GM11168 (cell line): ENCODE results near the gene HTD2.
"Not testable (repeated sequence)": the region's sequence is repeated elsewhere in the genome, so short reads cannot be mapped to it uniquely, and the experiment has no call there.

ENCODE experiments used
- in situ Hi-C: fragments of 300-500 bp; cut with MboI; formaldehyde crosslinking; loops from one replicate; pipeline ENCODE4 v1.12.0; 2022; ENCODE audit warnings: low sequenced_read_pairs; ENCODE audit not compliant: unreplicated experiment

Gene HTD2

DNA sequence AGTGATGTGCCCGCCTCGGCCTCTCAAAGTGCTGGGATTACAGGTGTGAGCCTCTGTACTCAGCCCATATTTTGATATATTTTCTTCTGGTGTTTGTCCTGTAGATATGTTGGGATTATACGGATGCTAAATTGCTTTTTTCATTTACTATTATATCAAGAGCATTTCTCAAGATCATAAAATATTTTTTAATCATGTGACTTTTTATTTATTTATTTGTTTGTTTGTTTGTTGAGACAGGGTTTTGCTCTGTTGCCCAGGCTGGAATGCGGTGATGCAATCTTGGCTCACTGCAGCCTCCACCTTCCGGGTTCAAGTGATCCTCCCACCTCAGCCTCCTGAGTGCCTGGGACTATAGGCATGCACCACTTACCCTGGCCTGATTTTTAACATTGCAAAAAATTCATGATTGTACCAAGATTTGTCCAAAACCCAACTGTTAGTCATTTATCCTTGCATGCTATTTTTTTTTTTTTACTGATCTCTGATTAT lies 23.6 kb downstream of the HTD2 start:
- in situ Hi-C loops = loop anchor here (10.0 kb wide), 2 partner anchors 85 to 205 kb away; partner anchors contain the start of gene ACOX2

DNA sequence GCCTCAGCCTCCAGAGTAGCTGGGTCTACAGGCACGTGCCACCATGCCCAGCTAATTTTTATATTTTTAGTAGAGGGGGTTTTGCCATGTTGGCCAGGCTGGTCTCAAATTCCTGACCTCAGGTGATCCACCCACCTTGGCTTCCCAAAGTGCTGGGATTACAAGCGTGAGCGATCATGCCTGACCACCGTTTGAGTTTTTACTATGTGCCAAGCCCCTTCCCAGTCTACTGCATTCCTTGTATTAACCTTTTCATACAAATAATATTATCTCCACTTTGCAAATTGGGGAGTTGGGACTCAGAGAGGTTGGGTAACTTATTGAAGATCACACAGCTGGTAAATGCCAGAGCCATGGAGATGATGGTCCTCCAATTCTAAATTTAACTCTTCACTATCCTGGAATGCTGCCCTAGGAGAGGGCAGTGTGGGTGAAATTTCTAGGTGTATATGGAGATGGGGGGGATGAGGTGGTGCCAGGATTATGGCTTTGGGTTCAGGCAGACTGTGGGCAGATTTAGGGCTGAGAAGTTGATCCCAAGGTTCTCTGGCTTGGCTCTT lies 25.4 kb downstream of the HTD2 start:
- in situ Hi-C loops = no loop called here

DNA sequence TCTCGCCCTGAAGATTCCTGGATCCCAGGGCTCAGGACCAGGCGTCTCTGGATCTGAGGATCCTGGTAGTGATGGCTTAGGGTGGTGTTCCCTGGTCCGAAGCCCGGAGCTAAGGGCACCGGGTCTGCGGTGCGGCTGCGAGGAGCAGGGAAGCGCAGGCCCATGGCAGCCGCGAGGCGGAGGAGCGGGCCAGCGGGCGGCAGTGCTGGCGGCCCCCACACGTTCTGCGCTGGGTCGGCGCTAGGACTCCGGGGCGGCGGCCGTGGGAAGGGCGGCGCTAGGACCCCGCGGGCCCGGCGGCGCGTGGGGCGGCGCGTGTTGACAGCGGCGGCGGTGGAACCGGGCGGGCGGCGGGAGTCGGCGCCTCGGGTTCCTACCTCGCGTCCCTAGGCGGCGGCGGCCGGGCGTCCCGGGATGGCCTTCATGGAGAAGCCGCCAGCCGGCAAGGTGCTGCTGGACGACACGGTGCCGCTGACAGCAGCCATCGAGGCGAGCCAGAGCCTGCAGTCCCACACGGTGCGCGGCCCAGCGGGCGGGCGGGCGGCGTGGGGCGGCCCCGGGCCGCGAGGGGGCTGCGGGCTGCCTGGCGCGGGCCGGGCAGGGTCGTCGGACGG lies 26.4 kb downstream of the HTD2 start, which contains the start of gene PXK:
Gene PXK, plus strand, starts transcription at position 318 of the 614 bp plus-strand sequence. Its CDS starts 97 bp downstream, at position 415.
- in situ Hi-C loops = no loop called here

DNA sequence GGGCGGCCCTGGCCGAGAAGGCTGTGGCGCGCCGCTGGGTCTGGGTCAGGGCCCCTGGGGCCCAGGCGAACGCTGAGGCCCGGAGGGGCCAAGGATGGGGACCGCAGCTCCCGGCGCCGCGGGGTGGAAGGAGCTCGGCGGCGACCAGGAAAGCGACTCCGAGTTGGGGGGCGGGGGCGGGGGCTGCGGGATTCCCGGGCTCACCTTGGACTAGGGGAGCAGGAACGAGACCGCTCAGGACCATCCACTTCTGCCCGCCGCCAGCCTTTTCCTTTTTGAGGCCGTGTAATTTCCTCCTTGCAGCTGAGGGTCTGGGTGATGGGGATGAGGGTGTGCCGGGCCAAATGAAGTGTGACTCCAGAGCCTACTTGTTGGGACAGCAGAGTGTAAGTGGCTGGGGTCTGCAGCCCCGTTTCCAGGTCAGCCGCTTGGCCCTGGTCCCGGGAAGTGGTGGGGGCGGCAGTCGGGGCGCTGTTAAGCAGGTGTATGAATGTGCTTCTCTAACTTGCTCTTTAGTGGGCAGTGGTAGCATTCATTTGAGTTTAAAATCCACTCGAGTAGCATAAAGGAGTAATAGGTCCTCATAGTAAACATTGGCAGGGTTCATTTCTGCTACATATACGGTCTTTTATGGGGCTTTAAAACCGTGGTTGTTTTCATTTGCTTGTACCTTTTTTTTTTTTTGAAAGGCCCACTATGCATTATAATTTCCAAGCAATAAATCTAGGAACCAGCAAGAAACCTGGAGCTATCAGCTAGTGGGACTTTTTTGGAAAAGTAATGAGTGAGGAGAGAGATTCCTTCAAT lies 27.1 kb downstream of the HTD2 start:
- in situ Hi-C loops = no loop called here

DNA sequence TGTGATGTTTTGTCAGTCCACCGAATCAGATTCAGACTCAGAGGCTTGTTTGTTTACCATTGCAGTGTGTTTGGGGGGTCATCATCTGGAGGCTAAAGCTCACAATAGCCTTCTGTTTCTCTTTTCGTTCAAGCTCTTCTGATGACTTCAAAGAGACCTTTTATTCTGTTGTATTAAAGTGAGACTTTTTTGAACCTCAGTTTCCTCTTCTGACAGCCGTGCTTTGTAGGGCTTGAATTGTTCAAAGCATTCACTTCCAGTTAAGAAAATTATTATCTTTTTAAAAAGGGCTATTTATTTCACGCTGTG lies 27.6 kb downstream of the HTD2 start:
- in situ Hi-C loops = no loop called here

DNA sequence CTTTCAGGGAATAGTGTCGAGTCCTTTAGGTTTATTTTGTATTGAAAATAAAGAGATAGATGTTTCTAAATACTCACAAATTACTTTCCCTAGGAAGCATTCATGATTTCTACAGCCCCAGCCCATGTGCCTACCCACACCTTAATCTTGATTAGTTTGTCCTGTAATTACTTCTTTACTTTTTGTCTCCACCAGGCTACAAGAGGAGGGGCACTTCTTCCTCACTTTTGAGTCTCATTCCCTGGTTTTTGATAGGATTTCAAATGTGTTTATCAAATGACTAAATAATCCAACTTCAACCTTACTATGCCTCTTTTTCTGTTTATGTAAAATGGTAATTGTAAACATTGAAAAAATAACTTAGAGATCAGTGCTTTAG lies 28.2 kb downstream of the HTD2 start:
- in situ Hi-C loops = no loop called here

DNA sequence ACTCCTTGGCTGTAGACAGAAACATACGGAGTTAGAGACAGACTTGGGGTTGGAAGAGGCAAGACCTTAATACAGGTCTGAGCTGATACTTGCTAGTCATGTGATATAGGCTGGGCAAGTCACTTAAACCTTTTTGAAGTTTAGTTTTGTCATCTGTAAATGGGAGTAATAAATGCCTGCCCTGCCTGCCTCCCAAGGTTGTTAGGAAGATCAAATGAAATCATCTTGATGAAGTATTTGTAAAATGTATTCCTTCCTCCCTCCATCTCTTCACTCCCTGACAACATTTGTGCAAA lies 29.3 kb downstream of the HTD2 start:
- in situ Hi-C loops = no loop called here

DNA sequence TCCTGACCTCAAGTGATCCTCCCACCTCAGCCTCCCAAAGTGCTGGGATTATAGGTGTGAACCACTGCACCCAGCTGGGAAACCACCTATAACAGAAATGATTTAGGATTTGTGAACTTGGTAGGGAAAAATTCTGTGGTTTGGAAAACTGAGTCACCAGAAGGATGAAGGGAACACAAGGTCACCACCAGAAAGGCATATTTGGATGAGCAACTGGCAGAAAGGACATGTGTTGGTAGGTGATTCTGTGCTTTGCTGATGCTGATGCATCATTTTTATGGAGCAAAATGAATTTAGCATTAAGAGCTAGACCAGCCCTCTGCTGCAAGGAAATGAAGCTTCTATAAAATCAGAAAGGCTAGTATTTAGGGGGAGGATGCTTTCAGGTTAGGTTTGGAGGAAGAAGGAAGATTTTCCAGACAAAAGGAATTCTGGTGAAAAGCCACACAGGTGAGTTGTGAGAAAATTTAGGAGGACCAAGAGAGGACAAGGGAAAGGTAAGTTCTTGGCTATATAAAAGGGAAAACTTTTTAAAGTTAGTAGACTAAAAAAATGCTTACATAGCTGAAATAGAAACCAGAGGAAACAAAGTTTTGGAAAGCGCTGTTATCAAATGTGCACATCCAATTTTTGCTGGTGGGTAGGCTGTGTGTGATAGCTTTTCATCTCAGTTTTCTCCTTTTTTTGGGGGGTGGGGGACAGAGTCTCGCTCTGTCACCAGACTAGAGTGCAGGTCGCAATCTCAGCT lies 30.0 kb downstream of the HTD2 start:
- in situ Hi-C loops = no loop called here

DNA sequence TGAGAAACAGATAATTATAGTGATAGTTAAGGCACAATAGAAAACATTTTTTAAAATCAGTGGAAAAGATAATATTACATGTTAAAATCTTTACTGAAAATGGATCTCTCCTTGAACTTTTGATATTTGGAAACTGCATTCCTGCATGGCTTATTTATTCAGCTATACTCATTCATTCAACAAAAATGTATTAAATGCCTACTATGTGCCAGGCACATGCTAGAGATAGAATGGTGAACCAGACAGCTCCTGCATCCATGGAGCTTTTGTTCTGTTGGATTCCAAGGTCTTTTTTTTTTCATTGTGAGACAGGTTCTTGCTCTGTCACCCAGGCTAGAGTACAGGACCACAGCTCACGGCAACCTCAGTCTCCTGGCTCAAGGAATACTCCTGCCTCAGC lies 30.9 kb downstream of the HTD2 start:
- in situ Hi-C loops = no loop called here

DNA sequence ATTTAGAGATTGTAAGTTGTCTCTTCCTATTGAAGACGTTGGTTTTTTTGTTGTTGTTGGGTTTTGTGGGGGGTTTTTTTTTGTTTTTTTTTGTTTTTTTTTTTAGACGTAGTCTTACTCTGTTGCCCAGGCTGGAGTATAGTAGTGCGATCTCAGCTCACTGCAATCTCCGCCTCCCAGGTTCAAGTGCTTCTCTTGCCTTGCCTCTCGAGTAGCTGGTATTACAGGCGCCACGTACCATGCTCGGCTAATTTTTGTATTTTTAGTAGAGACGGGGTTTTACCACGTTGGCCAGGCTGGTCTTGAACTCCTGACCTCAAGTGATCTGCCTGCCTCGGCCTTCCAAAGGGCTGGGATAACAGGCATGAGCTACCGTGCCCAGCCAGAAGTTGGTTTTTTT lies 32.8 kb downstream of the HTD2 start:
- in situ Hi-C loops = not testable (repeated sequence)

DNA sequence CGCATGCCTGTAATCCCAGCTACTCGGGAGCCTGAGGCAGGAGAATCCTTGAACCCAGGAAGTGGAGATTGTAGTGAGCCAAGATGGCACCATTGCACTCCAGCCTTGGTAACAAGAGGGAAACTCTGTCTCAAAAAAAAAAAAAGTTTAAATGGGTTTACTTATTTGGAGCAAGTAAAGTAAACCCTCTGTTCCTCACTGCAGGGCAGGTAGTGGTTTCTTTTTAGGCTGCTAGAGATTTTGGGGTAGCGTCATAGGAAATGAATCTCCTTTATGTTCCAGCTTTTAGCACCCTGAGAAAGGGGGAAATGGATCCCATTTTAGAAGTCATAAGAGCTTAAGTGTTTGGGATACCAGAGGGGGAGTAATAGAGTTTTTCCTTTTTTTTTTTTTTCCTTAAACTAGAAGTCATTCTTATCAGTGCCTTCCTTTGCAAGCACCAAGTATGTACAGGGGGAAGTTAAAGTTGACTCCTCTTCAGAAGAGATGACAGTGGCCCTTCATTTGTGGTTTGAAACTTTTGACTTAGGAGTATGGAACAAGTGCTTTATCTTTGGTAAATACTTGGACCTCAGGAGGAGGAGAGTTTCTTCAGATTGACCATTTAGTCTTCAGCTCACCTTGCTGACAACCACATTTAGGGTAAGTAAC lies 34.4 kb downstream of the HTD2 start:
- in situ Hi-C loops = no loop called here

DNA sequence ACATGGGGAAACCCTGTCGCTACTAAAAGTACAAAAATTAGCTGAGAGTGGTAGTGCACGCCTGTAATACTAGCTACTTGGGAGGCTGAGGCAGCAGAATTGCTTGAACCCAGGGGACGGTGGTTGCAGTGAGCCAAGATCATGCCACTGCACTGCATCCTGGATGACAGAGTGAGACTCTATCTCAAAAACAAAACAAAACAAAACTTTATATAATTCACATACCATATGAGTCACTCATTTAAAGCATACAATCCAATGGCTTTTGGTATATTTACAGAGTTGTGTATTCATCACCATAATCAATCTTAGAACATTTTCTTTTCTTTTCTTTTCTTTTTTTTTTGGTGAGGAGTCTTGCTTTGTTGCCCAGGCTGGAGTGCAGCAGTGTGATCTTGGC lies 35.1 kb downstream of the HTD2 start:
- in situ Hi-C loops = no loop called here

DNA sequence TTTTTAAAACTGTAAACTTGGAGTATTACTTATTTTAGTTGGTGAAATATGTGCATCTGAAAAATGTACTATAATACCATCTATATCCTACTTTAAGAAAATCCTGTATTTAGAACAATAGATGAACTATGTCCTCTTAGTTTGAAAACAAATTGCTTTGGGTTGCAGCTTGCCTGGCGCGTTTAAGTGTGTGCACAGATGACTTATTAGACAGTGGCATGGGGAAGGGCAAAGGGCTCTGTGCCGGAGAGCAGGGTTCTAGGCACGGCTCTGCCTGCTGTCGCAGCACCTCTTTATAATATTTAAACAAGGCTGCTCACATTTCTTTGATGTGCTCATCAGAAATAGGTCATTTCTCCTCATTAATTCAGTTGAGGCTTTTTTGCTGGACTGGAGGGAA lies 36.4 kb downstream of the HTD2 start:
- in situ Hi-C loops = no loop called here

DNA sequence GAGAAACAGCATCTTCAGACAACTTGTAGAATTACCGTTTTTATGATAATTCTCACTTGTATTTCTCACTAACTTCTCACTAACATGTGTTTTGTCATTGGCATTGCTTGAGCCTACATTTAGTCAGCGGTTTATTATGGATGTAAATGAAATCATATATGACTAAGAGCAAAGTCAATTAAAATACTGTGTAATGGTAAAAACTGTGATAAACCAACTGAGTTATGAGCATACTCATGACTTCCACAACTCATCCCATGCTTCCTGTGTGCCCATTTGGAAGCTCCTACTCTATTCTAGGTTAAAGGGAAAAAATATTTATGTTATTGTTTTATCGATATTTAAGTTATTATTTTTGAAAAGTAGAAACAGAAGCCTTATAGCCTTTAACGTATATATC lies 39.1 kb downstream of the HTD2 start:
- in situ Hi-C loops = no loop called here

DNA sequence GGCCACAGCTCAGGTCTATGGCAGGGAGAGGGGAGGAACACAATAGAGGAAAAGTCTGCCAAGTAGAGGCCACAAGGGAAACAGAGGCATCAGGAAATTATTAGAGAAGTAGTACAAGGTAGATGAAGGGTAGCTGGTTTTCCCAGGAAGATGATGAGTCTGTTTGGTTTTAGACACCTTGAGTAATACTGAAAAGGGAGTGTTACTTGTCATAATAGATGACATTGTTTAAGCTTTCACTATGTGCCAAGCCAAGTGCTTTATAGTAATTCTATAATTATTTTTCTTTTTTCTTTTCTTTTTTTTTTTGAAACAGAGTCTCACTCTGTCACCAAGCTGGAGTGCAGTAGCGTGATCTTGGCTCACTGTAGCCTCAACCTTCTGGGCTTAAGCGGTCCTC lies 40.0 kb downstream of the HTD2 start:
- in situ Hi-C loops = no loop called here

DNA sequence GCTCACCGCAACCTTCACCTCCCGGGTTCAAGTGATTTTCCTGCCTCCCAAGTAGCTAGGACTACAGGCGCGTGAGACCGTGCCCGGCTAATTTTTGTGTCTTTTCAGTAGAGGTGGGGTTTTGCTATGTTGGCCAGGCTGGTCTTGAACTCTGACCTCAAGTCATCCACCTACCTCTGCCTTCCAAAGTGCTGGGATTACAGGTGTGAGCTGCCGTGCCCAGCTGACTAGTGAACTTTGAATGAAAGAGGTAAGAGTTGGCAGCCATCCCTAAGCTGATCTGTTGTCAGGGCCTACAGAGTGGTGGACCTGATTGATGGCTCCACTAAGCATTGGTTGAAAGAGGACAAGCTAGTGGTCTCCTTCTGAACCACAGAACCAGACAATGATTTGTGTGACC lies 41.7 kb downstream of the HTD2 start:
- in situ Hi-C loops = no loop called here

DNA sequence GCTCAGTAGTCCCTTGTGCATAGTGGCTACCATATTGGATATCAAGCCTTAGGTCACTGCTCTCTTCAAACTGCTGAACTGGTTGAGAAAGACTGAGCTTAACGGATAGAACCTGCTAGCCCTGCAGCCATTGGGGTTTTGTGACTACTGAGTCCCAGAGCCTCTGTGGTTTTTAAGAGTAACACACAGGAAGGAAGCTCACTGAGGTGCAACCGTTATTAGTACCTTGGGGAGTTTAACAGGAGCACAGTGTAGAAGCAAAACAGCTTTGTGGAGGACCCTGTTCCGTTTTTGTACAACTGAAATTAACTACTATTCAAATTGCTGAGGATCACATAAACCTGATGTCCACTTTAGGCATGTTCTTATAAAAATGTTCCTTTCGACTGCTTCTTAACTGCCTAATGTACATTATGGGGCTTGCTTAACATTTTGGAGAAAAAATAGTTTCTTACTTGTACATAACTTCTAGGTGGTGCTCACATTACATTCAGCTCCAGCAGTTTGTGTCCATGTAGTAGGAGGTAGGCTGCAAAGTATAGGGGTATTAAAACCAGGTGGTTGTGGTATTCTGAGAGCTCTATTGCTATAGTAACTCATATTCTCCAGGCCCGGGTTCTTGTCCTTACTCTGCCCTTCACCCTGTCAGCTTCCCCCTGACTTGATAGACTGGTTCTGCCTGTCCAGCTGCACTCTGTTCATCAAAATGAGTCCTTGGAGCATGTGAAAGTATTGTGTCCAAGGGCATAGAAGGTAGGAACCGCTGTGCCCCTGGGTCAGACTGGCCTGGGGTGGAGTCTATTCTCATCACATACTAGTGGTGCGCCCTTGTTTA lies 43.7 kb downstream of the HTD2 start:
- in situ Hi-C loops = no loop called here

DNA sequence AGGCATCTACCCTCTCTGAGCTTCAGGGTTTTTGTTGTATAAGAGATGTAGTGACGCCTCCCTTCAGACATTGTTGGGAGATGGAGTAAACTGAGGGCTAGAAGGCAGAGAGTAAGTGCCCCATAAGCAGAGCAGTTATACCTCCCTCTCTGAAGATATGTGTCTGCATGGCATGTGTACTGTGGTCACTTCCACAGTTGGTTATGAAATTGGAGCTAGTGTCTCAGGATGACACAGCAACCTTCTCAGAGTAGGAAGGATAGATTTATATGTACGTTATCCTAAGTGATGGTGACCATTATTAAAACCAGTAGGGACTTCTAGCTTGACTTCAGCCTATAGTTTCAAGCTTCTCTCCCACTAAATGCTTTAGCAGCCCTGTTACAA lies 44.3 kb downstream of the HTD2 start:
- in situ Hi-C loops = no loop called here

DNA sequence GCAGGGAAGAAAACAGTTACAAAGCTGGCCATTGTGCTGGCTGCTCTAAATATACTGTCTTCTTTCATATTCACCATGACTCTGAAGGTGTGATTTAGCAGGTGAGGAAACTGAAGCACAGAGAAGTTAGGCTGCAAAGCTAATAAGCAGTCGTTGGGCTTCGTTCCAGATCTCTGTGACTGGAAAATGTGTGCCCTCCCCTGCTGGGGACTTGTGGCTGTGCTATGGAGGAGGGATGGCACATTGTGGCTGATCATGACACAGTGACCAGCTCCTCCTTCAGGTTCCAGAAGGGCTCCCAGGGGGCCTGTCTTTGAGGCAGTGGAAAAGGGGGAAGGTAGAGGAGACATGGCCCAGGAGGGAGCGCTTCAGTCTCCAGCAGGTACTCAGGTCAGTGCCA lies 45.6 kb downstream of the HTD2 start:
- in situ Hi-C loops = no loop called here

DNA sequence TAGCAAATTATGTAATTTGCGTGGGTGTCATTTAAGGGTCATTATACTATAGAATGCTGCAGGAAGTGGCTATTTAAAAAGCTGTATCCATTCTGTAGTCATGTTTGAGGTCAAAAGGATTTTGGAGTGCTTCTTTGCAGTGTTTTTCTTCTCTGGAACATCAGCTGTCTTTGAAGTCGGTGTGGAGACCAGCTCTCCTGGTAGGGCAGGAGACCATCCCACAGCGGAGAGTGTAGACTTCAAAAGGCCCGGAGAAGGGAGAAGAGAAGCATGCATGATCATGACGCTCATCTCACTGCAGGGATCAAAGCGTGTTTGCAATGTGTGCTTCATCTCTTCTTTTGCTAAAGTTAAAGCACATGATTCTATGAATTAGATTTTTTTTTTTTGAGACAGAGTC lies 46.3 kb downstream of the HTD2 start:
- in situ Hi-C loops = no loop called here
